Stimulated activated CD8-positive, alpha-beta memory T cell treated with anti-CD3 and anti-CD28 coated beads, Interleukin-4, amount 100 ng/mL, for 48 hours (primary cell): ENCODE data around the gene SNX30.

Experiments used
- DNase-seq: peaks from one replicate; pipeline ENCODE4 v3.0.0-alpha.2; 2020

The SNX30 gene

DNA sequence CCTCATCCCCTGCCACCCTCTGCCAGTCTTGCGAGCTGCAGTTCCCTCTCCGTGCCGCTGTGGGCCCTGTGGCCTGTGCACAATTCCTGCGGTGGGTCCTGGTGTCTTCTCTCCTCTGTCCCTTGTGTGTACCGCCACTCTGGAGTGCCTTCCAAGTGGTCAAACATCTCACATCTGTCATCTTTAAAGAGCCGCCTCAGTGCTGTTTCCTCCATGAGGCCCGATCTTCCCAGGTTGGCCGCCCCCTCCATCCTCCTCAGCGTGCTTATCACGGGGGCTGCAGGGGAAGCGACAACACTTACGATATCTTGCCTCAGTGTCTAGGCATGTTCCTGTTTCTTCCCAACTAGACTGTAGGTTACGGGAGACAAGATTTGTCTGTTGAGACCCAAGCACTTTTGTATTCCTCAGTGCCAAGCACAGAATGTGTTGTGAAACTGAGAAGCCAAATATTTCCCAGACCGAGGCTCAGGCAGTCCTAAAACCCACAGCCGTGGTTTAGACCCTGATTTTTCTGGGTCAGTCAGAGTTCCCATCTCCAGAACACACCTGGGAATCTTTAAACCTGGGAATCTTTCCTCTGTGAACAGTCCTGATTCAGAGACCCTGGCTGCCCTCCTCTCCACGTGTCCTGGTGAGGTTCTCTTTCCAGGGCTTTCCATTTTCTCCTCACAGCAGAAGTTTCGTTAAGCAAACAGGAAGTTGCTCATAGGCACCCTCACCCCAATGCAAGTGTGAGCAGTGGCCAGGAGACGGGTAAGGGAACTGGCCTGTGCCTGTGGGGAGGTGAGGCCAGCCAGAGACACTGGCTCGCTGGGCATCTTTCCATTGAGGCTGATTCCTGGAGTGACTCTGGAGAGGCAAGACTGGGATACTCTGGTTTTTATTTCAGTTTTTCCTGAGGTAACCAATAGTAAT is 111.3 kb downstream of the SNX30 start:
- DNase-seq, result no peak

DNA sequence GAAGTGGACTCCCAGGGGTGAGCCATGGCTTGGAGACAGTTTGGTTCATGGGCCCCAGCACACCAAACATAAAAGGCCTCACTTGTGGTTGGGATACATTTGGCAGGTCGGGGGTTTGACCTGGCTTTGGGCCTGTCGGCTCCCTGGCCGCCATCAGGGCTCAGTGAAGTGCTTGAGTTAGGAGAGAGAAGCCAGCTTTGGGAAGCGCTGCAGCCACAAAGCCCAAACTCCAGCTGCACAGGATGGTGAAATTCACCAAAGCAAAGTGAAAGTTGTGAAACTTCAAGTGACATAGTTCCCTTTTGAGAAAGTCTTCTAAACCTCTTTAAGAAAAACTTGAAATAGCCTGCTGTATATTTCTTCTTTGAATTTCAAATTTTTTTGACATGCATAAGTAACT is 112.7 kb downstream of the SNX30 start:
- DNase-seq, result no peak

DNA sequence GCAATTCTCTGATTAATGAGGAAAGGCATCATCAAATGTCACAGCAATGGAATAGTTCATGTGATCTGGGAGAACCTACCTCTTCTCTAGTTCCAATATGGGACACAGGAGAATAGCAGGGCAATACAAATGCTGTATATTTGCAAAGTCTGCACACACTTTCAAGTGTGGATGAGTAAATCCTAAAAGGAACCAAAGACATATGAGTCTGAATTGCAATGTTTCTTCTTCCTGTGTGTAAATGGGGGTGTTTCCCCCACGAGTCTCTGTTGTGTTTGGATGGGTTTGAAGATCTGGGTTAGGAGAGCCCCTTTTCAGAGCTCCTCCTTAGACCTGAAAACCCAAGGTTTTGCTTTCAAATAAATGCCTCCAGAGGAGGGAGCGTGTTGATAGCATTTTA is 113.2 kb downstream of the SNX30 start:
- no peak for DNase-seq

DNA sequence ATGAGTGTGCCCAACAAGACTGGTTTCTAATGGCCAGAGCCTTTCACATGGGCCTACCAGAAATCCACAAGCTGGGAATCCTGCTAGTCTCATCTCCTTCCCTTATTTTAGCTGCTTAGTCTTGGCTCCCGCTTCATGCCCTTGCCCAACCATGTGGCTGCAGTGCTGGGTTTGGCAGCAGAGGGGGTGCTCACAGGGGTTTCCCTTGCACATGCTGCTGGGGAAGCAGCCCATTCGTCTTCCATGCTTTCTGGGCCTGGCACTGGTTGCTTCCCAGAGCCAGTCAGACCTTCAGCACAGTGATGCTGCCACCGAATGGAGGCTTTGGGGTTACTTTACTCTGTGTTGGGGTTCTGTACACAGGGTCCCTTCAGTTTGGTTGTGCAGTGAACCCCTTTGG is 113.8 kb downstream of the SNX30 start:
- DNase-seq, result no peak

DNA sequence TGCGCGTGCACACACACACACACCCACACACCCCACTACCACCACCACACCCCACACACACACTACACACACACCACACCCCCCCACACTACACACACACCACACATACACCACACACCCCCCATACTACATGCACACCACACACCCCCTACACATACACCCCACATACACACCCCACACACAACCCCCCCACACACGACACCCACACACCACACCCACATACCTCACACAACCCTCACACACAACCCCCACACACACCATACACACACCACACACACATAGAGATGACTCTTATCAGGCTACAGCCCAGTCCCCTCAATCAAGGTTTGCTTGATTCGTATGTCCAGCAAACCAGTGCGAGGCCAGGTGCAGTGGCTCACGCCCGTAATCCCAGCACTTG is 114.4 kb downstream of the SNX30 start:
- DNase-seq, result no peak

DNA sequence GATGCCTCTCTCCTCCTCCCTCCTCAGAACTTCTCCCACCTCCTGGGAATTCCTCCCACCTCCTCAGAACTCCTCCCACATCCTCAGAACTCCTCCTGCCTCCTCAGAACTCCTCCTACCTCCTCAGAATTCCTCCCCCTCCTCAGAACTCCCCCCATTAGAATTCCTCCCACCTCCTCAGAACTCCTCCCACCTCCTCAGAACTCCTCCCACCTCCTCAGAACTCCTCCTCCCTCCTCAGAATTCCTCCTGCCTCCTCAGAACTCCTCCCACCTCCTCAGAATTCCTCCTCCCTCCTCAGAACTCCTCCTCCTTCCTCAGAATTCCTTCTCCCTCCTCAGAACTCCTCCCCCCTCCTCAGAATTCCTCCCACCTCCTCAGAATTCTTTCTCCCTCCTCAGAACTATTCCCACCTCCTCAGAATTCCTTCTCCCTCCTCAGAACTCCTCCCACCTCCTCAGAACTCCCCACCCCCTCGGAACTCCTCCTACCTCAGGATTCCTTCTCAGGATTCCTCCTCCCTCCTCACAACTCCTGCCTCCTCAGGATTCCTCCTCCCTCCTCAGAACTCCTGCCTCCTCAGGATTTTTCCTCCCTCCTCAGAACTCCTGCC is 116.2 kb downstream of the SNX30 start:
- DNase-seq, result no peak

DNA sequence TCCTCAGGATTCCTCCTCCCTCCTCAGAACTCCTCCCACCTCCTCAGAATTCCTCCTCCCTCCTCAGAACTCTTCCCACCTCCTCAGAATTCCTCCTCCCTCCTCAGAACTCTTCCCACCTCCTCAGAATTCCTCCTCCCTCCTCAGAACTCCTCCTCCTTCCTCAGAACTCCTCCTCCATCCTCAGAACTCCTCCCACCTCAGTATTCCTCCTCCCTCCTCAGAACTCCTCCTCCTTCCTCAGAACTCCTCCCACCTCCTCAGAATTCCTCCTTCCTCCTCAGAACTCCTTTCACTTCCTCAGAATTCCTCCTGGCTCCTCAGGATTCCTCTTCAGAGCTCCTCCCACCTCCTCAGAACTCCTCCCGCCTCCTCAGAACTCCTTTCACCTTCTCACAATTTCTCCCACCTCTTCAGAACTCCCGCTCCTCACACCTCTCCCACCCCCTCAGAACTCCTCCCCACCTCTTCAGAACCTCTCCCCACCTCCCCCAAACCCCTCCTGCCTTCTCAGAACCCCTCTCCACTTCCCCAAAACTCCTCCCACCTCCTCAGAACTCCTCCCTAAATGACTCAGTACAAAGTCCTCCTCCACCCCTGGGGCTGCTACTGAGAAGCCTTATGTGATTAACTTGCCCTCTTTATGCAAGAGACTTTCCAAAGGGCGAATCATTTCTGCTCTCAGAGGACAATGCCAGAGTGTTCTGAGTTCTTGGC is 116.9 kb downstream of the SNX30 start:
- peak; percentile 34 for DNase-seq

DNA sequence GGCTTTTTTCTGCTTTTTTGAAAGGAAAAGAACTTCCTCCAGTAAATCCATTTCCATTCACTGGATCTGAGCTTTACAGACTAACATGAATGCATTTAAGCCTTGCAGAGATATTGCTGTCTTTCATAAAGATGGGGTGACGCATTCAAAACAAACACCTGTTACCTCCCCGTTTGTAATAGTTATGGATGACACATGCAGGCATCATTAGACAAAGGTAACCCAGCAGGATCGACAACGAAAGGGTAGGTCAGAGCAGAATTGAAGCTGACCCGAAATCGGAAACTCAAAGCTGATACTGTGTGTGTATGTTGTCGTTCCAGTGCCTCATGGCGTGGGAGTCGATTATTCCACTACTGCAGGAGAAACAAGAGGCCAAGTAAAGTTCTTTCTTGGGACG is 117.9 kb downstream of the SNX30 start:
- DNase-seq, result no peak

DNA sequence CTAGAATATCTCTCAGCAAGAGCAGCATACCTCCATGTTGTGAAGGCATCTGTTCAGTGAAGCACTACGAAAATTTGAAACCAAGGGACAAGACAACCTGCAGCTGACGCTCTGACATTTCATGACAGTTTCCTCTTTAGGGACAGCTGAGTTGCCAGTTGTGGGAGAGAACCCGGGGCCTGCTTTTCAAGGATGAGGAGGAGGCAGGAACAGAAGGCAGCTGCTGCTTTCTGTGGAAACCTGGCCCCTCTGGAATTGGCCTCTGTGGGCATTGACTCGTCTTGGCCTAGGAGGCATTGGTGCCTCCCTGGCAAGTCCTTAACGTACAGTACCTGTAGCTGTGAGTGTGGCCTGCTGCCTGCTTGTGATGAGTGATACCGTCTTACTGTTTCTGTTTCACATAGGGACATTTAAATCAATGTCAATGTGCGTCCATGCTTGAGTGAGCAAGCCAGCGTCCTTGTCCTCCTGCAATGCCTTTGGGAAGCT is 118.5 kb downstream of the SNX30 start:
- DNase-seq, result no peak

DNA sequence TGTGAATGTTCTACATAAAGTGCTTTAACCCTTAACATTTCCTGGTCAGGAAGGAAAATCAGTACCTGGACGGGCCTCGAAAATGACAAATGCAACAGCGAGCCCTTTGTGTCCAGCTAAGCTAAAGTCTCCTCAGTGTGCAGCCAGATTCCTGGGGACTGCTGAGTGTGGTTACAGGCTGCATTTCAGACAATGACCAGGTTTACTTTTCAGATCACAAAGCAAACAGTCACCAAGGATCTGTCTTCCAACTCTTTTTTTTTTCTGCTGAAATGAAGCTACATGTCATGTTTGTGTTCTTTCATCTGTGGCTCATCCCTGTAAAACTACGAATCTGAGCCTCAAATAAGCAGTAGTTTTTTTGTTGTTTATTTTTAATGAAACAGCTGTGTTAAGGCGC is 119.4 kb downstream of the SNX30 start:
- DNase-seq, result no peak

DNA sequence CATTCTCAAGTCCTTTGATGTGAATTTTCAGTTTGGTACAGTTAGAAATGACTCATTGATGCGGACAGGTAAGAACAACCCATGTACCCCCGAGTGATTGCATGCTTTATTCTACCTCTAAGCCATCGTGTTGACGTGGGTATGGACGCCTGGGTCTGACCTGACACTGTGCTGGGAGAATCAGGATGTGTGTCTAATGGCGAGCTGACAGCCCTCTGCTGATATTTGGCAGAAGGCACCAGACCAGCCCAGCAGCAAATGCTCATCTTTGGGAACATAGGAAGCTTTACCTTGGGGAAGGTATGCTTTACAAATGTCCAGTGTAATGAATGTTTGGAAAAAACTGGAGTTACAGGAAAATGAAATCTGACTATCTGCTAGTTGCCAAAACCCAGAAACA is 120.0 kb downstream of the SNX30 start:
- DNase-seq, result no peak

DNA sequence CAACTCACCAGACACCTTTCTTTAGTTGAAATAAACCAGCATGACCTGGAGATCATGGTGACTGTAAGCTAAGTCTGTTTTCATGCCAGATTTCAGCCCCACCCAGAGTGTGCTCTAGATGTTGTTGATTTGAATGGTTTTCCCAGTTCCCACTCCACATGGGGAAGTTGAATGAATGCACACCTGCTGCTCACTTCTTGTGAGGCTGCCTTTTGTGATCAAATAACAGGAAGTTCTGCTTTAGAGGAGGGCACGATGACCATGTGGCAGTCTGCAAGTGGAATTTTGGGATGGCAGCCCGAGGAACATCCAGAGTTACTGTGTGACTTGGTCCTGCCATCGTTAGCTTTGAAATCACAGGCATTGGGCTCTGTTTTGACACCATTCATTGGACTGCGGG is 121.5 kb downstream of the SNX30 start:
- no peak for DNase-seq

DNA sequence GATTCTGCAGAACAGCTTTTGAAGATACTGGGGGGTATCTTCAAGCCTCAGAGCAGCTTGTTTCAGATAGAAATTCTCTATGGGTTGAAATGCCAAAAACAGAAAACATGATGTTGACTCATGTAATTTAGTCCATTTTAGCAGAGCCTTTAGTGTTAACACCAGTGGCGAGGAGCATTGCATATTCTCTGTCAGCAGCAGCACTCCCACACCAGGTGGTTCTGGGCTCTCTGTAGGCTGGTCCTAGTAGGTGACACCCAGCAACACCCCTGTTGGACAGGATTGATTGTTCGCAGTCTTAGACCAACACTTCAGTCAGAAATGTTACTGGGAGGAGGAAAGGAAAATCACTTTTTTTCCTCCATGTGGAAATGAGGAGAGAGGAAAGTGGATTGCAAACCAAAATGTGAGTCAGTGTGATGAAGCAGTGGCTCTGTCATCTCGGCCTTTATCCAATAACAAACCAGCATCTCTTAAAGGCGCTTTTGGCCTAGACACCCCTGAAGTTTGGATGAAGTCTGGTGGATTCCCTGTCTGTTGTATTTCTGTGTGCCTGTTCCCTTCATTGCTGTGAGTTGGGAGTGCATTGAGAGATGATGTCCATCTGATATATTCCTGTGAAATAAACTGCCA is 123.3 kb downstream of the SNX30 start:
- no peak for DNase-seq

DNA sequence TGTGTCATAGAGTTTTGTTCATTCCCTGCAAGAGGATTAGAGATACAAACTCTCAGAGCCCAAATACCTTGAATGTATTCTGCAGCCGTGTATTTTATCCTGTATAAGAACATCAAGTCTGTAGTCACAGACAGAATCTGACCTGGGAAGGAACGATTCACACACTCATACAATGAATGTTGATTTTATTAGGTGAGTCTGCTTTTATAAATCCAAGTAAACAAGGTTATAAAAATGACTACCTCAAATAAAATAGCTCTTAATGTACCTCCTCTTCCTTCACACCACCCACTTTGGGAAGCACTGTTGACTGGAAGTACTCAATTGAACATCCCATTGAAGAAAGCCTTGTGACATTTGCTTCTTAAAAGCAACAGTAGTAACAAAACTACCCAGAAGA is 128.2 kb downstream of the SNX30 start:
- DNase-seq, result no peak

DNA sequence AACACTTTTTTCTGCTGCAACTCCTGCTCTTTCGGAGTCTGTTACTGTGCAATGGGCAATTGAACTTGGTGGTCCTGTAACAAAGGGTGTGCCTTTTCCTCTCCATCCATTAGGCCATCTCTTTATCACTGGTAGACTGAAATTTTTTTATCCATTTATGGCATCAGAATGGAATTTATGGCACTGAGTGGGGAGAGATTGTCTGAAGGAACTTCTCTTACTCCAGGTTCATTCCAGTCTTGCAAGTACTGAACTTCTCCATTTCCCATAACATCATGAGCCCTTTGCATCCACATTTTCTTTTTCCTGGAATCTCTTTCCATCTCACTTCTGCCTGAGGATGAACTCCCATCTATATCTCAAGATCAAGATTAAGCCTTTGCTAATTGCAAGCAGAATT is 130.1 kb downstream of the SNX30 start:
- DNase-seq, result no peak

DNA sequence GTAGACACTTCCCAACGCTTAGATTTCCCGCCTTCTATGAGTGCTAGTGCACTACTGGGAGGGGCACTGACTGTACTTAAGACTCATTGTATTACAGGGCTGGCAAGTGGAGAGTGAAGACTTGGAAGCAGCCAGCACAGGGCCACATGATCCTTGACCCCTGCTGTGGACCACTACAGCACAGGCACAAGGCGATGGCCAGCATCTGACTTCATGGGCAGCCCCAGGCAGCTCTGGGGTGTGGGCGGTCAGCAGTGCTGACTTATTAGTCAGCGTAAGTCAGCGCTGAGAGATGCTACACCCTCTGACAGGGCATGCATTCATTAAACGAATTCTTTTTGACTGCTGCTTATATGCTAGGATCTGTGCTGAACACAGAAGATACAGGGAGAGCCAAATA is 130.8 kb downstream of the SNX30 start:
- no peak for DNase-seq

DNA sequence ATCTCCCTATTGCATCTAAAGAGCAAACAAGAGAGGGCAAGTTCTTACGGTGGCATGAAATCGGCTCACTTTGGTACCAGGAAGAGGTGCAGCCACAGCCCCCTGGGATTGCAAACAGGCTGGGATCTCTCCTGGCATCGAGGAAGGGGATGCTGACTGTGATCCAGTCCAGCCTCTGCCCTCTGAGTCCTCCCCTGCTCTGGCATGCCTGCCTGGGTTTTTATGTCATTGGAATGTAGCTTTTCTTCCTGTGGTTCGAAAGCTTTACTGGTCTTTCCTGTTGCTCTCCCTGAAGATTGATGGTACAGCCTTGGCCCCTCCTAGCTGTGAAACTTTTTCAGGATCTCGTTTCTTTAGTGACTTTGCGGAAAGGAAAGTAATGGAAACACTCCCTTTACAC is 133.5 kb downstream of the SNX30 start:
- DNase-seq, result no peak

DNA sequence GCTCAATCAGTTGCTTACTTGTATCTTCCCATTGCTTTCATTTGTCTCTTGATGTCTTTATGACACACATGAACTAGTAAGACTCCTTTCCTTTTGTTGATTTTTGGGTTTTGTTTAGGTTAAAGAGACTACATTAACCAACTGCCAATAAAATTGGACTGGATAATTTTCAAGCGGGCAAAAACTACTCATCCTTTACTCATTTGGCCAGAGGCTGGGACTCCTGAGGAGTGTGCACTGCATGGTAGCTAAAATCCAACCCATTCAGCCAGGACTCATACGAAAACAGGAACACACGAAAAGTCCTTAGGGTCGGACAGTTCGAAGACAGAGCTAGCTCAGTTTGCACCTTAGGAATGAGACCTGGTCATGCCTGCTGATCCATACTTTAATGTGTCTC is 134.2 kb downstream of the SNX30 start:
- no peak for DNase-seq

DNA sequence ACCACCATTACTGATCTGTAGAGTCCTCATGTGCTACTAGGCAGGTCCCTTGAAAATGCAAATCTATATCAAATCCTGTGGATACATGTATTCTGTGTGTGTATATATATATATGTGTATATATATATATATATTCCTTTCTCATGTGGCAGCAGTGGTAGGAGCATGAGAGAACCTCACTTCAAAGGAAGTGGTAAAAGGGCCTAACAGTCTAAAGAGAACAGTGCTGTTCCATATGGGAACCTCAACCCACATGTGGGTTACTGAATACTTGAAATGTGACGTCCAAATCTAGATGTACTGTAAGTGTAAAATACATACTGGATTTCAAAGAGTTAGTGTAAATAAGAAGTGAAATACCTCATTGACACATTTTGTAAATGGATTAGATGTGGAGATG is 134.8 kb downstream of the SNX30 start:
- no peak for DNase-seq

DNA sequence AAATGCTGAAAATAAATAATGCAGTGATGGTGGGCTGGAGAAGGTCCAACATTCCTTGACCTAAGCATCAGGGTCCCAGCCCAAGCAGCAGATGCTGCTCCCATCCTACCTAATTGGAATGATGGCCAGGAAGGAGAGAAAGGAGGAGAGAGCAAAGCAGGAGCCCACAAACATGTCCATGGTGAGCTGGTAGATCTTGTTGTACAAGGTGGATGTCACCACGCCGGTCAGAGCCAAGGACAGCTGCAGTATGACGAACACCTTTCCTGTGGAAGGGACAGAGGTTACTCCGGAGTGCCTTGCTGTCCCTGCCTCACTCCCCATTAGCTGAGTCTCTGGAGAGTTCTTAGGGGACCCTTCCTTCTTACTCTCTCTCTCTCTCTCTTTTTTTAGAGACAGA is 135.8 kb downstream of the SNX30 start:
- DNase-seq, result no peak

DNA sequence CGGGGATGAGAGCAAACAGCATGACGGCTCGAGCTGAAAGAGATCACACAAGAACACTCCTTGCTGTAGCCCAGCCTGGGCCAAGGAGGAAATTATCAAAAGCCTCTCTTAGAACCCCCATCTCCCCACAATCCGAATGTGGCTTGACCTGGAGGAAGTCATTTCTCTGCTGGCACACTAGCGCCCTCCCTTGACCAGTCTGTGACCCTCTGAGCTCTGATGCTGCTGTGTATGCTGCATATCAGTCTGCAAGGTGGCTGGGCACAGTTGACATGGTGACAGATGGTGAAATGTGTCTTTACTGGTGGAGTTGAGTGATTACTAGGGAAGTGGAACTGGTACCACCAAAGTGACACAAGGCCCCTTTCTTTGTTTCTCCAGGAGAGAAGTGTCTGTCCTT is 136.8 kb downstream of the SNX30 start:
- no peak for DNase-seq

DNA sequence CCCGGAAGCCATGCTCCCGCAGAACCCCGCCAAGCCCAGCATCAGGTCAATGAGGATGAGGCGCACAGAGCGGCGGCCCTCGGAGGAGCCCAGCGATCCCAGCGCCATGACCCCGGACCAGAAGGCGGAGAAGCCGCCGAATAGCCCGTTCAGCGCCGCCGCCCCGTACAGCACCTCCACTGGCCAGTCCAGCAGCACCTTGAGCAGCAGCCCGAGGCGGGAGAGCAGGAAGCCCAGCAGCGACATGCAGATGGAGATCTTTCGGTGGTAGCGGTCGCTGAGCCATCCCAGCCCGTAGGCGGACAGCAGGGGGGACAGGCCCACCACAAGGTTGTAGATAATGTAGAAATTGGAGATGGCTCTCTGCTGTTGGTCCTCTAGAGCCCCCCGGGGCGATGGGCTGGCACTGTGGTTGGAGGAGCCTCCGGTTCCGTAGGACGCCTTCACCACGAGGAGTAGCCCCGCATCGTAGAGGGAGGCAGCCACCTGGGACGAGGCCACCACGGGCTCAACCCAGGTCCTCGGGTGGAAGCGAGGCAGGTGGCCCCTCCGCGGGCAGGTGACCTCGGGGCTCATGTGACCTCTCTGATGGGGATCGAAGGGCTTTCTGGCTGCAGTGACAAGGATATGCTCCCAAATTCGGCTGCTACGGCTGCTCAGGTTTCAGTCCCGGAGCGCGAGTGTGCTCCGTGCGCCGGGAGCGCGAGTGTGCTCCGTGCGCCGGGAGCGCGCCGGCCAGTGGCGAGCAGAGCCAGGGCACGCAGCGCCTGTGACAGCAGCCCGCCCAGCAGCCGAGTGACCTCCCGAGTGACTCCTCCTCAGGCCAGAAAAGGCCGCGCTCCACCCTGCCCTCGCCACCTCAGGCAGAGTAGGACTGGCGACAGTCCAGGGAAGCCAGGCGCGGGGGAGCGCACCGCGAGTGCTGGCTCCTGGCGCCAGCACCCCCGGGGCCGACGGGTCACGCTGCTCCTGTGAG is 139.8 kb downstream of the SNX30 start, which contains the start of gene SLC46A2:
Gene SLC46A2, minus strand, starts transcription at position 771 of the 976 bp plus-strand sequence. Its CDS starts 195 bp downstream, at position 576.
- no peak for DNase-seq
